Measurements from ENCODE around the gene INA. TPM values are rescaled to one million over a fixed set of nuclear protein-coding genes. Genes with fewer than 3 reads are reported as not detected.

The INA gene
- polyA plus RNA-seq, 6 donors from 2014 or later = not detected

GRCh38 chr10:103334567-103334966 is 57.6 kb downstream of the INA start:
- Mint-ChIP-seq H3K36me3 (no peaks in the 10 kb centered on the region), H3K4me1 (no peaks in the 10 kb centered on the region), H3K27me3 (no peaks in the 10 kb centered on the region), H3K9me3 (no peaks in the 10 kb centered on the region), H3K4me3 (no peak overlapping the region), H3K27ac (no peak overlapping the region)
- ATAC-seq (ENCODE audit: low read depth in 2 of 2) = no peak
- no peak for DNase-seq

GRCh38 chr10:103336370-103336769 is 59.4 kb downstream of the INA start:
- no peak overlapping the region for H3K27ac Mint-ChIP-seq
- no peak for ATAC-seq (ENCODE audit: low read depth in 2 of 2)
- no peaks in the 10 kb centered on the region for H3K27me3 Mint-ChIP-seq
- H3K36me3 Mint-ChIP-seq = no peaks in the 10 kb centered on the region
- no peaks in the 10 kb centered on the region for H3K4me1 Mint-ChIP-seq
- H3K4me3 Mint-ChIP-seq = no peak overlapping the region
- H3K9me3 Mint-ChIP-seq = no peaks in the 10 kb centered on the region
- no peak for DNase-seq

Other genes starting within 250 kb of the INA start
- 10 to 100 TPM; 49.2 to 68.2 (median 61.9) TPM for gene NT5C2, start 83.9 kb upstream of the INA start, polyA plus RNA-seq (ENCODE audit: low read depth in 6 of 6)
- not detected for gene RPEL1, start 31.3 kb upstream of the INA start, polyA plus RNA-seq (ENCODE audit: low read depth in 6 of 6)
- 10 to 100 TPM in 2 of 6 donors, 1 to 10 TPM in 4; 7.9 to 12.2 (median 9.1) TPM for gene PCGF6, start 74.0 kb downstream of the INA start, polyA plus RNA-seq (ENCODE audit: low read depth in 6 of 6)
- 1 to 10 TPM; 3.4 to 5.3 (median 4.2) TPM for gene TAF5, start 90.8 kb downstream of the INA start, polyA plus RNA-seq (ENCODE audit: low read depth in 6 of 6)
- gene ATP5MK, start 119.3 kb downstream of the INA start, polyA plus RNA-seq (ENCODE audit: low read depth in 6 of 6) = 100 to 1,000 TPM; 364 to 441 (median 409) TPM
- 10 to 100 TPM in 2 of 6 donors, 1 to 10 TPM in 4; 5.0 to 16.0 (median 9.4) TPM for gene PDCD11, start 119.5 kb downstream of the INA start, polyA plus RNA-seq (ENCODE audit: low read depth in 6 of 6)
- gene CALHM2, start 175.2 kb downstream of the INA start, polyA plus RNA-seq (ENCODE audit: low read depth in 6 of 6) = 1 to 10 TPM in 2 of 6 donors, under 1 TPM in 3, not detected in 1; 0.39 to 2.3 (median 1.00) TPM
- not detected for gene CALHM1, start 181.8 kb downstream of the INA start, polyA plus RNA-seq (ENCODE audit: low read depth in 6 of 6)
- gene CALHM3, start 202.1 kb downstream of the INA start, polyA plus RNA-seq (ENCODE audit: low read depth in 6 of 6) = not detected
- gene NEURL1, start 216.6 kb downstream of the INA start, polyA plus RNA-seq (ENCODE audit: low read depth in 6 of 6) = under 1 TPM; 0.21 to 0.83 (median 0.33) TPM

Measured in naive B cell (primary cell).